Muscle layer of duodenum (tissue), 2 donors: Measurements from ENCODE around the gene HMGXB3.

Source experiments
- H3K27ac ChIP-seq: one replicate; pipeline ENCODE4 v1.7.0; 2013; ENCODE audit warnings: mild to moderate bottlenecking, low read length
- H3K27me3 ChIP-seq: one replicate; pipeline ENCODE4 v1.7.0; 2013; ENCODE audit warnings: low read depth, mild to moderate bottlenecking, control low read depth, low read length
- H3K36me3 ChIP-seq, 2 donors: one replicate each; pipeline ENCODE4 v1.7.0; 2013; ENCODE audit warnings: low read length in 2 of 2, control low read depth in 1 of 2, mild to moderate bottlenecking in 1 of 2; ENCODE audit not compliant: insufficient read depth in 2 of 2, control insufficient read depth in 1 of 2
- H3K4me1 ChIP-seq, 2 donors: one replicate each; pipeline ENCODE4 v1.7.0; 2013; ENCODE audit warnings: low read length in 2 of 2, mild to moderate bottlenecking in 2 of 2, control low read depth in 1 of 2, moderate library complexity in 1 of 2; ENCODE audit not compliant: insufficient read depth in 2 of 2, control insufficient read depth in 1 of 2
- H3K4me3 ChIP-seq, 2 donors: one replicate each; pipeline ENCODE4 v1.7.0; 2013; ENCODE audit warnings: low read length in 2 of 2, low read depth in 1 of 2, mild to moderate bottlenecking in 1 of 2
- H3K9me3 ChIP-seq, 2 donors: one replicate each; pipeline ENCODE4 v1.7.0; 2013; ENCODE audit warnings: low read length in 2 of 2, control low read depth in 1 of 2, mild to moderate bottlenecking in 1 of 2; ENCODE audit not compliant: control insufficient read depth in 1 of 2
- donor health status: healthy.

Gene HMGXB3

GRCh38 chr5:150064681-150065220 lies 64.2 kb downstream of the HMGXB3 start:
- Histone ChIP-seq H3K27ac (no peak overlapping the region), H3K36me3 (no peaks in the 10 kb centered on the region), H3K27me3 (no peaks in the 10 kb centered on the region), H3K4me1 (peaks cover 0 to 3% of the 10 kb centered on the region in 2 donors), H3K9me3 (no peaks in the 10 kb centered on the region), H3K4me3 (no peak overlapping the region)

GRCh38 chr5:150065346-150065745 lies 64.8 kb downstream of the HMGXB3 start:
- no peaks in the 10 kb centered on the region for H3K27me3 ChIP-seq
- H3K36me3 ChIP-seq, result no peaks in the 10 kb centered on the region
- H3K9me3 ChIP-seq, result no peaks in the 10 kb centered on the region
- H3K27ac ChIP-seq, result no peak overlapping the region
- H3K4me1 ChIP-seq, result peaks cover 0 to 3% of the 10 kb centered on the region in 2 donors
- H3K4me3 ChIP-seq, result no peak overlapping the region

GRCh38 chr5:150065886-150066285 lies 65.3 kb downstream of the HMGXB3 start:
- Histone ChIP-seq H3K36me3 (no peaks in the 10 kb centered on the region), H3K27me3 (no peaks in the 10 kb centered on the region), H3K4me3 (no peak overlapping the region), H3K4me1 (peaks cover 0 to 3% of the 10 kb centered on the region in 2 donors), H3K9me3 (no peaks in the 10 kb centered on the region), H3K27ac (no peak overlapping the region)

- peaks cover 0 to 3% of the 10 kb centered on the region in 2 donors for H3K4me1 ChIP-seq
- H3K27ac ChIP-seq, result no peak overlapping the region
Observed at GRCh38 chr5:150066436-150066835, 65.9 kb downstream of the HMGXB3 start.

GRCh38 chr5:150066901-150067396 lies 66.4 kb downstream of the HMGXB3 start:
- Histone ChIP-seq H3K4me1 (peaks cover 0 to 3% of the 10 kb centered on the region in 2 donors), H3K36me3 (no peaks in the 10 kb centered on the region), H3K9me3 (no peaks in the 10 kb centered on the region), H3K27me3 (no peaks in the 10 kb centered on the region), H3K27ac (no peak overlapping the region), H3K4me3 (no peak overlapping the region)

More at GRCh38 chr5:150066436-150066835, 65.9 kb downstream of the HMGXB3 start:
- Histone ChIP-seq H3K36me3 (no peaks in the 10 kb centered on the region), H3K9me3 (no peaks in the 10 kb centered on the region), H3K27me3 (no peaks in the 10 kb centered on the region), H3K4me3 (no peak overlapping the region)

- H3K36me3 ChIP-seq, result no peaks in the 10 kb centered on the region
- no peak overlapping the region for H3K27ac ChIP-seq
- peaks cover 0 to 3% of the 10 kb centered on the region in 2 donors for H3K4me1 ChIP-seq
- no peaks in the 10 kb centered on the region for H3K9me3 ChIP-seq
- H3K4me3 ChIP-seq, result no peak overlapping the region
- H3K27me3 ChIP-seq, result no peaks in the 10 kb centered on the region
Observed at GRCh38 chr5:150067405-150067960, 66.9 kb downstream of the HMGXB3 start.

GRCh38 chr5:150068071-150068470 lies 67.5 kb downstream of the HMGXB3 start:
- no peaks in the 10 kb centered on the region for H3K27me3 ChIP-seq
- H3K27ac ChIP-seq, result no peak overlapping the region
- H3K36me3 ChIP-seq, result peaks cover 0 to 3% of the 10 kb centered on the region in 2 donors
- H3K4me3 ChIP-seq, result no peak overlapping the region
- no peaks in the 10 kb centered on the region for H3K9me3 ChIP-seq
- peaks cover 0 to 3% of the 10 kb centered on the region in 2 donors for H3K4me1 ChIP-seq

GRCh38 chr5:150068472-150068871 lies 67.9 kb downstream of the HMGXB3 start:
- Histone ChIP-seq H3K4me1 (peaks cover 0 to 3% of the 10 kb centered on the region in 2 donors), H3K4me3 (no peak overlapping the region), H3K36me3 (peaks cover 0 to 5% of the 10 kb centered on the region in 2 donors)

GRCh38 chr5:150068961-150069645 lies 68.6 kb downstream of the HMGXB3 start:
- peaks cover 0 to 3% of the 10 kb centered on the region in 2 donors for H3K4me1 ChIP-seq
- no peaks in the 10 kb centered on the region for H3K9me3 ChIP-seq
- no peaks in the 10 kb centered on the region for H3K27me3 ChIP-seq
- no peak overlapping the region for H3K27ac ChIP-seq
- no peak overlapping the region for H3K4me3 ChIP-seq
- H3K36me3 ChIP-seq, result peaks cover 0 to 5% of the 10 kb centered on the region in 2 donors

More at GRCh38 chr5:150068472-150068871, 67.9 kb downstream of the HMGXB3 start:
- Histone ChIP-seq H3K9me3 (no peaks in the 10 kb centered on the region), H3K27me3 (no peaks in the 10 kb centered on the region), H3K27ac (no peak overlapping the region)

- Histone ChIP-seq H3K9me3 (no peaks in the 10 kb centered on the region), H3K36me3 (peaks cover 0 to 5% of the 10 kb centered on the region in 2 donors), H3K4me3 (no peak overlapping the region), H3K27ac (no peak overlapping the region), H3K4me1 (peaks cover 0 to 3% of the 10 kb centered on the region in 2 donors), H3K27me3 (no peaks in the 10 kb centered on the region)
Observed at GRCh38 chr5:150069672-150070627, 69.4 kb downstream of the HMGXB3 start.

GRCh38 chr5:150070821-150071220 lies 70.3 kb downstream of the HMGXB3 start:
- H3K36me3 ChIP-seq, result peaks cover 0 to 5% of the 10 kb centered on the region in 2 donors
- no peak overlapping the region for H3K4me3 ChIP-seq
- H3K9me3 ChIP-seq, result no peaks in the 10 kb centered on the region
- peaks cover 0 to 3% of the 10 kb centered on the region in 2 donors for H3K4me1 ChIP-seq
- no peaks in the 10 kb centered on the region for H3K27me3 ChIP-seq
- no peak overlapping the region for H3K27ac ChIP-seq
